Panc1 (cell line): Measurements from ENCODE around the gene TBXA2R.

Experiments used
- CTCF ChIP-seq: fragments of 450-650 bp; IDR thresholded peaks from 2 replicates; pipeline ENCODE4 v1.5.1; 2017; ENCODE audit warnings: mild to moderate bottlenecking
- POLR2AphosphoS5 ChIP-seq: IDR thresholded peaks from 2 replicates; pipeline ENCODE4 v1.6.1; 2012; ENCODE audit warnings: mild to moderate bottlenecking, low read depth, low read length, moderate library complexity
- REST ChIP-seq, 2 experiments: IDR thresholded peaks; 2 replicates each; pipeline ENCODE4 v1.6.1; 2011 to 2012; ENCODE audit warnings: low read depth in 2 of 2, control low read depth in 1 of 2, low read length in 1 of 2, mild to moderate bottlenecking in 1 of 2, moderate library complexity in 1 of 2; ENCODE audit not compliant: insufficient read depth in 1 of 2

- no peak for TF ChIP-seq CTCF
- TF ChIP-seq POLR2AphosphoS5: no peak
- TF ChIP-seq REST (IDR thresholded peaks at IDR 0.05; ENCODE audit: insufficient read depth in 1 of 2, low read depth in 2 of 2, low read length in 1 of 2): no peak
These were observed 60.6 kb downstream of the TBXA2R start for GRCh38 chr19:3546119-3546518.
